ENCODE measurements around the gene RETREG3.

DNA sequence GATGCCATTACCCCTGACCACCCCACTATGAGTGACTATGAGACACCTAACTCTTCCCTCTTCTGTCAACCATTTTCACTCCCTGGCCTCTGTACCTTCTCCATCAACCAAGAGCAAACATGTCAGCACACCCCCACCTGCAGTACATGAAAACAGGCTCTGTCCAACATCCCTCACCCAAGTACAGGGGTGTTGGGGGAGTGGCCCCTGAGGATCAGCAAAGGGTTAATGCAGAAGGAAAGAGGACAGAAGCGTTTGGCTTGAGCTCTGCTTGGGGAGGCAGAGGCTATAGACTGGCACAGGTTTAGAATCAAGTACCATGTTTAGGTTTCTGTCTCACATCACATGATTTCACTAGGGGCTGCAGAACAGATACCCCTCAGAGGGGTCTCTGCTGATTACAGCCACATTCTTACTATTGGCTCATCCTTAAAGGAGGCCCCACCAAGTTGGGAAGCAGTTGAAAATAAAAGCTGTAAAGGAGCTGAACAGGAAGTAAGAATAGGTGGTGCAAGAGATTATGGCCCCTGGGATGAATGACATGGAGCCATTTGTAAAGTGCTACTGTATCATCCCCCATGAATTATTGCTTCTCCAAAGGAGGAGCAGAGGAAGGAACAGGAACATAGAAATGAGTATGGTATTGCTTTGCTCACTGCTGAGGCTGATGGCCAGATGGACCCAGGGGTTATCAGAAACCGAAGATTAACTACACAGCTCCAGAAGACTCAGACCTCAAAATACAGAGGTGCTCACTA lies 29.2 kb downstream of the RETREG3 start:
- TF ChIP-seq, protein P1, sequence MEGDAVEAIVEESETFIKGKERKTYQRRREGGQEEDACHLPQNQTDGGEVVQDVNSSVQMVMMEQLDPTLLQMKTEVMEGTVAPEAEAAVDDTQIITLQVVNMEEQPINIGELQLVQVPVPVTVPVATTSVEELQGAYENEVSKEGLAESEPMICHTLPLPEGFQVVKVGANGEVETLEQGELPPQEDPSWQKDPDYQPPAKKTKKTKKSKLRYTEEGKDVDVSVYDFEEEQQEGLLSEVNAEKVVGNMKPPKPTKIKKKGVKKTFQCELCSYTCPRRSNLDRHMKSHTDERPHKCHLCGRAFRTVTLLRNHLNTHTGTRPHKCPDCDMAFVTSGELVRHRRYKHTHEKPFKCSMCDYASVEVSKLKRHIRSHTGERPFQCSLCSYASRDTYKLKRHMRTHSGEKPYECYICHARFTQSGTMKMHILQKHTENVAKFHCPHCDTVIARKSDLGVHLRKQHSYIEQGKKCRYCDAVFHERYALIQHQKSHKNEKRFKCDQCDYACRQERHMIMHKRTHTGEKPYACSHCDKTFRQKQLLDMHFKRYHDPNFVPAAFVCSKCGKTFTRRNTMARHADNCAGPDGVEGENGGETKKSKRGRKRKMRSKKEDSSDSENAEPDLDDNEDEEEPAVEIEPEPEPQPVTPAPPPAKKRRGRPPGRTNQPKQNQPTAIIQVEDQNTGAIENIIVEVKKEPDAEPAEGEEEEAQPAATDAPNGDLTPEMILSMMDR (conservative IDR thresholded peaks at IDR 0.05) = no peak
- TF ChIP-seq ZFX (IDR thresholded peaks at IDR 0.05) = no peak

All from C4-2B (cell line).